AG09309 (cell line): ENCODE results near the gene CNTN3.

Source experiments
- DNase-seq: peaks from one replicate; pipeline ENCODE4 v3.0.0-alpha.2; 2010; ENCODE audit warnings: low read depth
- H3K4me3 ChIP-seq: 2 replicates; pipeline ENCODE4 v1.5.1; 2011; ENCODE audit warnings: mild to moderate bottlenecking, low read depth, low read length, moderate library complexity; ENCODE audit not compliant: control insufficient read depth
- TF ChIP-seq, protein P1 (sequence below): IDR thresholded peaks from 2 replicates; pipeline ENCODE4 v1.5.1; 2011; ENCODE audit warnings: mild to moderate bottlenecking, low read depth, low read length, inconsistent platforms; ENCODE audit not compliant: insufficient read depth, control insufficient read depth; ENCODE audit errors: missing control alignments

Gene CNTN3

DNA sequence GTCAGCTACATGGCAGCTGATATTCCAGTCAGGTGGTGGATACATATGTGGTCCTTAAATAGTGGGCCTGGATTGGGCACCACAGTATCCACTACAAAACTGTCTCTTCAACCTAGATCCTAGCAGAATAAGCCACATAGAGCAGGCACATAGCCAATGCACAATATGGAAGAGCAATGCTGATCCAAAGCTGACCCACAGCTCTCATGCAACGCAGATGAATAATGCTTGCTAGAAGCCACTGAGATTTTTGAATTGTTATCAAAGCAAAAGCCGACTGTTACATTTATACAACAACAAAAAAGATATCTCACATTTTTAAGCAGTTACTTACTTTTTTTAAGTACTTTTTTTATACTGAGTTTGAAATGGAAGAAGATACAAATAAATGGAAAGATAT, 11.2 kb downstream of the CNTN3 start:
- TF ChIP-seq, protein P1, sequence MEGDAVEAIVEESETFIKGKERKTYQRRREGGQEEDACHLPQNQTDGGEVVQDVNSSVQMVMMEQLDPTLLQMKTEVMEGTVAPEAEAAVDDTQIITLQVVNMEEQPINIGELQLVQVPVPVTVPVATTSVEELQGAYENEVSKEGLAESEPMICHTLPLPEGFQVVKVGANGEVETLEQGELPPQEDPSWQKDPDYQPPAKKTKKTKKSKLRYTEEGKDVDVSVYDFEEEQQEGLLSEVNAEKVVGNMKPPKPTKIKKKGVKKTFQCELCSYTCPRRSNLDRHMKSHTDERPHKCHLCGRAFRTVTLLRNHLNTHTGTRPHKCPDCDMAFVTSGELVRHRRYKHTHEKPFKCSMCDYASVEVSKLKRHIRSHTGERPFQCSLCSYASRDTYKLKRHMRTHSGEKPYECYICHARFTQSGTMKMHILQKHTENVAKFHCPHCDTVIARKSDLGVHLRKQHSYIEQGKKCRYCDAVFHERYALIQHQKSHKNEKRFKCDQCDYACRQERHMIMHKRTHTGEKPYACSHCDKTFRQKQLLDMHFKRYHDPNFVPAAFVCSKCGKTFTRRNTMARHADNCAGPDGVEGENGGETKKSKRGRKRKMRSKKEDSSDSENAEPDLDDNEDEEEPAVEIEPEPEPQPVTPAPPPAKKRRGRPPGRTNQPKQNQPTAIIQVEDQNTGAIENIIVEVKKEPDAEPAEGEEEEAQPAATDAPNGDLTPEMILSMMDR = no peak
- H3K4me3 ChIP-seq = no peak overlapping the region
- no peak for DNase-seq

DNA sequence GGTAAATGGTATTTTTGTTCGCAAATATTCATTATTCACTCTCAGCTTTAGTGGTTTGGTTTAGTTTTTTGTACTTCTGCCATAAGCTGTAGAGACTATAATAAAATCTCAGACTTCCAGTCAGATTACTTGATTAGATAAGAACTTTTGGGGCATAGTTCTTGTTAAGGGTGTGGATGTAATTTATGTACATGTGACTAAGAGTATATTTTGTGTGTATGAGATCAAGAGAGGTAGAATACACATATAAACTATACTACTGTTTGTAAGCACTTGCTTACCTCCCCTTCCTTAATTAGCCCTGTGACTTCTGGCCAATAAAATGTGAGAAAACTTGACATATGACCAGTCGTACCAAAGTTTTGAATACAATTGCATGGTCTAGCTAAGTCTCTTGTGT, 12.0 kb downstream of the CNTN3 start:
- TF ChIP-seq, protein P1 = no peak
- H3K4me3 ChIP-seq = no peak overlapping the region
- no peak for DNase-seq

DNA sequence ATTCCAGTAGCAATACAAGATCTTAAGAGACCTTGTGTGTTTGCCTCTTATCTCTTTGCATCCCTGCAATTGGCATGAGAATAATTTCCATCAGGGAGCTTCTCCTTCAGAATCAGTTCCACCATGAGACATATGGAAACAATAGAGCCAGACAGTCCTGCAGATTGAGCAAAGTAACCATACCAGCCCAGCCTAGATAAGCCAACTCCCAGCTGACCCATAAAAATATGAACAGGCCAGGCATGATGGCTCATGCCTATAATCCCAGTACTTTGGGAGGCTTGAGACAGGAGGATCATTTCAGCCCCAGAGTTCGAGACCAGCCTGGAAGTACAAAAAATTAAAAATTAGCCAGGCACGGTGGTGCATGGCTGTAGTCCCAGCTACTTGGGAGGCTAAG, 12.7 kb downstream of the CNTN3 start:
- DNase-seq = peak; percentile 21
- TF ChIP-seq, protein P1 = no peak
- H3K4me3 ChIP-seq = no peak overlapping the region

DNA sequence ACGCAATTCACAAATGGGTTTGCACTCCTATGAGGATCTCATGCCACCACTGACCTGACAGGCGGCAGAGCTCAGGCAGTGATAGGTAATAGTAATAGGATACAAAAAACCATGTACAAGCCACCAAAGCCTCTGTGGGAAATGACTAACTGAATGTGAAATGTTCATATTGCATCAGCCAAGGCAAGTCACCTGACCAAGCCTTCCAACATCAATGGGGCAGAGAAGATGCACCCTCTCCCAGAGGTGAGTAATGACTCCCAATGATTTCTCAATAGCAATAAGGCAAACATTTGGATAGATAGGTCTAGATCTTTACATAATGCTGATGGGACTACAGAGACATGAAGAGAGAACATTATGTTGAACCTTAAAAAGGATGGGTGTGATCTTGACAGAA, 14.9 kb downstream of the CNTN3 start:
- peak; percentile 38 for DNase-seq
- TF ChIP-seq, protein P1 = no peak
- H3K4me3 ChIP-seq = no peak overlapping the region

DNA sequence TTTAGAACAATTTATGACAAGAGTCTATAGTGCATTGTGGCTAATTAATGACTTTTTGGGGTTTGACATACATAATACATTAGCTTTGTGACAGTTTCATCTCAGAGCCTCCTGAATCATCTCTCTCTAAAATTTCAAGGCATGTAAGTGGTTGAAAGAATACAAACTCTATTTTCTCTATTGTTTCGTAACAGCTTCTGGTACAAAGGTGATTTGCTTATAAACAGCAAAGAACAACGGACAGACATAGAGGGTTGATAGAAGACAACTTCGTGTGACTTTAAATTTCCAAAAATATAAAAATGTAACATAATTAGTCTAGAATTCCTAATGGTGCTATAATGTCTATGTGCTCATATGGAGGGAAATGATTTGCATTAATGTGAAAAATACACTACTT, 21.3 kb downstream of the CNTN3 start:
- no peak overlapping the region for H3K4me3 ChIP-seq
- TF ChIP-seq, protein P1 = no peak
- DNase-seq = no peak

DNA sequence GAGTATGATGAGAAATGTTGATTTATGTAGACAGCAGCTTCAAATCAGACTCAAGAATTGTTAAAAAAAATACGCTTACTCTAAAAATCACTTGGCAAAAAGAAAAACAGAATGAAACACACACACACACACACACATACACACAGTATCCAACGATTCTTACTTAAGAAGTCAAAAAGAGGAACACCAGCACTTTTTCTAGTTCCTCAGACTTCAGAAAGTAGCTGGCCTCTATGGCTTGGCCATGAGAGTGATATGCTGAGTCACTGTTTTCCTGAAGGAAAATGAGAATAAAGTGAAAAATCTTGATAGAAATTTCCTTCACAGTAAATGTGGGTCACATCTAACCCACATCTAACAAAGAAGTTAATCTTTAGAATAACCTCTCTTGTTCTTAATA, 22.1 kb downstream of the CNTN3 start:
- TF ChIP-seq, protein P1 = no peak
- no peak for DNase-seq

DNA sequence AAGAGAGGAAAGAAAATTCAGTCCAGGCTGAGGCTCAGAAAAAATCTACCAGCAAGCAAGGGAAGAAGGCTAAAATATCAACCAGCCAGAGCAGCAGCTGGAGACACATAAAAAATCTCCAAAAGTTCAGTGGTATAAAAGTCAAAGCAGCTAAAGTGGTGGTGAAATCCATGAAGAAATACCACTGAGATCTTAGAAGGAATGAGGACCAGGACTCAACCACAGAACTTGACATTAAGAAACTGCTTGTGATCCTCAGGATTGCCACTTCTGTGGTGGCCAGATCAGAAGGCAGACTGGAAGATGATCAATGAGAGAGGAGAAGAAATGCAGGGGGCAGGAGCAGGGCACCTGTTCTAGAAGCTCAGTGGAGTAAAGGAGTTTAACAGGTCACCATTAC, 22.5 kb downstream of the CNTN3 start:
- DNase-seq = no peak
- TF ChIP-seq, protein P1 = no peak
- H3K4me3 ChIP-seq = no peak overlapping the region

More for the DNA sequence above, 22.1 kb downstream of the CNTN3 start:
- H3K4me3 ChIP-seq = no peak overlapping the region
